ENCODE measurements around the gene CDK17.

DNA sequence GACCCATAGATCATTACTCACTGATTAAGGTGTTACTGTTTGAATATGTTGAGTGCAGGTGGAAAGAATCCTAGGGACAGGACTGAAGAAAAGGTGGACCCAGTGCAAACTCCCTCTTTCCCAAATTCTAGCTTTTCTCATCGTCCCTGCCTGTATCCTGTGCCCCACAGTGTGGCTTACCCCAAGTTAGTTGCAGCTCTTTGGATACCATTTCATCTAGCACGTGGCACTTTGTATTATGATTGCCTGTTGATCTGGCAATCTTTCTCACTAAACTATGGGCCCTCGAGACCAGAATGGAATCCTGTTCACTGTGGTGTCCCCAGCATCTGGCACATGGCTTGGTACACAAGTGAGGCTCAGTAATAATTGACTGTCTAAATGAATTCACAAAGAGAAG is 139.6 kb downstream of the CDK17 start:
- TF ChIP-seq, protein P1, sequence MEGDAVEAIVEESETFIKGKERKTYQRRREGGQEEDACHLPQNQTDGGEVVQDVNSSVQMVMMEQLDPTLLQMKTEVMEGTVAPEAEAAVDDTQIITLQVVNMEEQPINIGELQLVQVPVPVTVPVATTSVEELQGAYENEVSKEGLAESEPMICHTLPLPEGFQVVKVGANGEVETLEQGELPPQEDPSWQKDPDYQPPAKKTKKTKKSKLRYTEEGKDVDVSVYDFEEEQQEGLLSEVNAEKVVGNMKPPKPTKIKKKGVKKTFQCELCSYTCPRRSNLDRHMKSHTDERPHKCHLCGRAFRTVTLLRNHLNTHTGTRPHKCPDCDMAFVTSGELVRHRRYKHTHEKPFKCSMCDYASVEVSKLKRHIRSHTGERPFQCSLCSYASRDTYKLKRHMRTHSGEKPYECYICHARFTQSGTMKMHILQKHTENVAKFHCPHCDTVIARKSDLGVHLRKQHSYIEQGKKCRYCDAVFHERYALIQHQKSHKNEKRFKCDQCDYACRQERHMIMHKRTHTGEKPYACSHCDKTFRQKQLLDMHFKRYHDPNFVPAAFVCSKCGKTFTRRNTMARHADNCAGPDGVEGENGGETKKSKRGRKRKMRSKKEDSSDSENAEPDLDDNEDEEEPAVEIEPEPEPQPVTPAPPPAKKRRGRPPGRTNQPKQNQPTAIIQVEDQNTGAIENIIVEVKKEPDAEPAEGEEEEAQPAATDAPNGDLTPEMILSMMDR (conservative IDR thresholded peaks at IDR 0.05; ENCODE audit: low read depth, low read length) = no peak
- no peak for TF ChIP-seq EZH2 (IDR thresholded peaks at IDR 0.05; ENCODE audit: low read length, unreplicated experiment)

Data from PC-3 (cell line).